Endothelial cell of umbilical vein (primary cell): ENCODE measurements around the gene DUSP6. TPM values are rescaled to one million over a fixed set of nuclear protein-coding genes. Genes with fewer than 3 reads are reported as not detected.

Experiments used
- BruUV-seq: library from RNA; stranded (reverse); fragments of 400-500 nt; replicated peaks from 2 replicates; lab custom pipeline; 2021; lab: Mats Ljungman, UMichigan
- CTCF ChIA-PET: fragments of 300-600, 350-600 bp; sonication (Branson Sonifier 250); formaldehyde crosslinking; loops from one replicate; lab custom pipeline; 2021; ENCODE audit warnings: antibody characterized with exemption, inconsistent platforms; lab: Charles Lee
- POLR2A ChIA-PET: fragments of 300-600, 350-600 bp; sonication (Branson Sonifier 250); formaldehyde crosslinking; loops from one replicate; lab custom pipeline; 2021; ENCODE audit warnings: antibody characterized with exemption, inconsistent platforms; lab: Charles Lee
- DNase-seq: peaks from one replicate; pipeline ENCODE4 v3.0.0-alpha.2; 2011; ENCODE audit warnings: low read depth, low spot score
- FAIRE-seq: peaks from 2 replicates; lab custom pipeline; 2011; peaks lifted over from hg19 to GRCh38; lab: Jason Lieb, UNC
- H2AFZ ChIP-seq: 2 replicates; pipeline ENCODE4 v1.6.0; 2012; ENCODE audit warnings: low read depth, low read length, control low read depth, inconsistent platforms
- H3K27ac ChIP-seq: 2 replicates; pipeline ENCODE4 v1.5.1; 2011; ENCODE audit warnings: low read depth, mild to moderate bottlenecking, control low read depth, low read length, moderate library complexity; ENCODE audit not compliant: insufficient read depth
- H3K27me3 ChIP-seq, 2 experiments: 2 replicates each; pipeline versions ENCODE4 v1.6.0 to v1.6.1; 2011; ENCODE audit warnings: low read length in 2 of 2, mixed read lengths in 1 of 2; ENCODE audit not compliant: control insufficient read depth in 2 of 2, insufficient read depth in 2 of 2
- H3K36me3 ChIP-seq, 2 experiments: 2 replicates in 1 of 2; 3 replicates in 1 of 2; pipeline ENCODE4 v1.5.1; 2011; ENCODE audit warnings: low read length in 2 of 2, mild to moderate bottlenecking in 1 of 2, moderate library complexity in 1 of 2; ENCODE audit not compliant: control insufficient read depth in 2 of 2, insufficient read depth in 2 of 2; ENCODE audit errors: extremely low read depth in 1 of 2
- H3K4me1 ChIP-seq: 3 replicates; pipeline ENCODE4 v1.5.1; 2011; ENCODE audit warnings: mild to moderate bottlenecking, low read length; ENCODE audit not compliant: control insufficient read depth, insufficient read depth; ENCODE audit errors: extremely low read depth
- H3K4me2 ChIP-seq: 2 replicates; pipeline ENCODE4 v1.6.1; 2011; ENCODE audit warnings: low read length, control low read depth, mixed read lengths; ENCODE audit not compliant: insufficient read depth
- H3K4me3 ChIP-seq, 3 experiments: fragments of 200-600 bp in 1 of 3; sonication (generic), shearing (Covaris generic) in 1 of 3; replicated peaks in 1 of 3; 2 replicates each; pipeline ENCODE4 v1.5.1; 2011 to 2016; ENCODE audit warnings: control low read depth in 3 of 3, low read length in 3 of 3, mild to moderate bottlenecking in 2 of 3, inconsistent platforms in 1 of 3, low read depth in 1 of 3, moderate library complexity in 1 of 3; ENCODE audit not compliant: insufficient read depth in 1 of 3
- H3K79me2 ChIP-seq: 2 replicates; pipeline ENCODE4 v1.6.0; 2012; ENCODE audit warnings: low read length, inconsistent platforms; ENCODE audit not compliant: control insufficient read depth, insufficient read depth
- H3K9ac ChIP-seq: replicated peaks from 2 replicates; pipeline ENCODE3; 2011; ENCODE audit warnings: low read length, control low read depth; ENCODE audit not compliant: insufficient read depth; ENCODE audit errors: extremely low read depth
- H3K9me1 ChIP-seq: replicated peaks from 3 replicates; pipeline ENCODE4 v1.6.0; 2011; ENCODE audit warnings: mild to moderate bottlenecking, low read length; ENCODE audit not compliant: control insufficient read depth, insufficient read depth; ENCODE audit errors: extremely low read depth
- H3K9me3 ChIP-seq: replicated peaks from 2 replicates; pipeline ENCODE4 v1.5.1; 2012; ENCODE audit warnings: low read length, inconsistent platforms; ENCODE audit not compliant: control insufficient read depth, insufficient read depth
- H4K20me1 ChIP-seq: replicated peaks from 2 replicates; pipeline ENCODE3; 2011; ENCODE audit warnings: mild to moderate bottlenecking, low read length; ENCODE audit not compliant: control insufficient read depth, insufficient read depth; ENCODE audit errors: extremely low read depth
- FOS ChIP-seq: IDR thresholded peaks from 2 replicates; pipeline ENCODE4 v1.6.1; 2011; ENCODE audit warnings: mild to moderate bottlenecking, low read length, moderate library complexity, borderline replicate concordance; ENCODE audit not compliant: insufficient read depth
- POLR2AphosphoS5 ChIP-seq: IDR thresholded peaks from 2 replicates; pipeline ENCODE4 v1.6.1; 2012; ENCODE audit warnings: low read depth, mild to moderate bottlenecking, control low read depth, low read length, moderate library complexity; ENCODE audit not compliant: insufficient read depth
- dilution Hi-C: fragments of 300-500 bp; cut with MboI; formaldehyde crosslinking; loops from one replicate; pipeline ENCODE4 v1.15.0; 2019; ENCODE audit warnings: low sequenced_read_pairs; ENCODE audit not compliant: extremely low pct_ligation_motif_present
- intact Hi-C: fragments of 100-400 bp; cut with micrococcal nuclease; formaldehyde crosslinking; loops from one replicate; pipeline ENCODE4 v1.10.0; 2022
- polyA plus RNA-seq, 4 experiments: library from polyadenylated mRNA; depleted of rRNA in 3 of 4; stranded (reverse) in 3 of 4; unstranded in 1 of 4; fragments of >200 nt; gene quantifications; 2 replicates each; pipeline versions ENCODE4 v1.2.1 to v1.2.3, GENCODE V29; 2011 to 2012; ENCODE audit warnings: missing spikeins in 1 of 4
- total RNA-seq: library from RNA; stranded (reverse); gene quantifications from 2 replicates; pipeline ENCODE4 v1.2.3, GENCODE V29; 2021
- TF ChIP-seq, protein P1 (sequence below), 2 donors: IDR thresholded peaks; 1 replicate in 1 of 2; 2 replicates in 1 of 2; pipeline ENCODE4 v1.5.1; 2011; ENCODE audit warnings: low read length in 2 of 2, mild to moderate bottlenecking in 2 of 2, moderate library complexity in 2 of 2, control low read depth in 1 of 2, inconsistent platforms in 1 of 2, low read depth in 1 of 2; ENCODE audit not compliant: insufficient read depth in 1 of 2; ENCODE audit errors: extremely low read depth in 1 of 2

The DUSP6 gene
- total and polyA plus RNA-seq, 2 donors (not counting 3 experiments of a cell fraction or from before 2014, with no cell fraction given) = 148 to 149 TPM

DNA sequence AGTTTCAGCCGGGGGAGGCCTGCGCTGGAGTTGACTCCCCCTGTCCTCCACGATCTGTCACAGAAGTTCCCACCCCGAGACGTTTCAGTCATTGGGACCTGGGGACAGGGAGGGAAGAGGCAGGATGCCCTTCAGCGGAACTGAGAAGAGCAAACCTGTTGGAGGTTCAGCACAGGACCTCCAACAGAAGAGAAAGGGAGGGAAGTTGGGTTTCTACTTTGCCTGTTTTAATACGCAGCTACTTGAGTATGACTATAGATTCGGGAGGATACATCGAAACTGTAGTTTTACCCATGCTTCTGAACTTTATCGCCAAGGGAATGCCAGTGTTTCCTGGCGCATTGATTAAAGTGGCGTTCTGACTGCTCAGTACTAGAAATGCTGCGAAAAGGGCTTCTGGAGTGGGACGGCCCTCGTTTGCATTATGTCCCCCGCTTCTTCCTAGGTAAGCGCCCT is 2.3 kb upstream of the DUSP6 start:
- Histone ChIP-seq H3K36me3 (peaks cover 4 to 9% of the 10 kb centered on the region in 2 experiments), H3K79me2 (peaks cover 25% of the 10 kb centered on the region), H3K27me3 (no peaks in the 10 kb centered on the region), H2AFZ (peak overlapping the region; percentile 19), H3K9me1 (no peaks in the 10 kb centered on the region), H3K4me1 (peaks cover 19% of the 10 kb centered on the region), H3K4me2 (peak overlapping the region; percentile 42), H4K20me1 (no peaks in the 10 kb centered on the region), H3K27ac (peak overlapping the region; percentile 88), H3K9me3 (no peaks in the 10 kb centered on the region), H3K4me3 (peak overlapping the region in 2 of 3 experiments; percentile 58 to 65), H3K9ac (peak overlapping the region; percentile 71)
- peak; percentile 42 for DNase-seq
- dilution Hi-C loops = no loop called here
- BruUV-seq = no TSS peak
- TF ChIP-seq POLR2AphosphoS5 (no peak), FOS (no peak)
- TF ChIP-seq, protein P1, sequence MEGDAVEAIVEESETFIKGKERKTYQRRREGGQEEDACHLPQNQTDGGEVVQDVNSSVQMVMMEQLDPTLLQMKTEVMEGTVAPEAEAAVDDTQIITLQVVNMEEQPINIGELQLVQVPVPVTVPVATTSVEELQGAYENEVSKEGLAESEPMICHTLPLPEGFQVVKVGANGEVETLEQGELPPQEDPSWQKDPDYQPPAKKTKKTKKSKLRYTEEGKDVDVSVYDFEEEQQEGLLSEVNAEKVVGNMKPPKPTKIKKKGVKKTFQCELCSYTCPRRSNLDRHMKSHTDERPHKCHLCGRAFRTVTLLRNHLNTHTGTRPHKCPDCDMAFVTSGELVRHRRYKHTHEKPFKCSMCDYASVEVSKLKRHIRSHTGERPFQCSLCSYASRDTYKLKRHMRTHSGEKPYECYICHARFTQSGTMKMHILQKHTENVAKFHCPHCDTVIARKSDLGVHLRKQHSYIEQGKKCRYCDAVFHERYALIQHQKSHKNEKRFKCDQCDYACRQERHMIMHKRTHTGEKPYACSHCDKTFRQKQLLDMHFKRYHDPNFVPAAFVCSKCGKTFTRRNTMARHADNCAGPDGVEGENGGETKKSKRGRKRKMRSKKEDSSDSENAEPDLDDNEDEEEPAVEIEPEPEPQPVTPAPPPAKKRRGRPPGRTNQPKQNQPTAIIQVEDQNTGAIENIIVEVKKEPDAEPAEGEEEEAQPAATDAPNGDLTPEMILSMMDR (IDR thresholded peaks at IDR 0.05; ENCODE audit: extremely low read depth in 1 of 2, insufficient read depth in 1 of 2, low read depth in 1 of 2, low read length in 2 of 2) = no peak
- CTCF ChIA-PET = interaction anchor here (1.3 to 7.3 kb wide), 7 partner anchors 9 to 169 kb away, joined by 4 to 163 read pairs (median 6); partner anchors contain the start of gene GALNT4
- intact Hi-C loops = loop anchor here (5.0 kb wide), 1 partner anchor 407 kb away; no protein-coding TSS in a partner anchor
- POLR2A ChIA-PET = interaction anchor here (1.0 kb wide), 2 partner anchors 18 to 97 kb away, joined by 3 to 4 read pairs; no protein-coding TSS in a partner anchor
- FAIRE-seq = peak; percentile 26
